Psoas muscle (tissue), 8 donors: ENCODE measurements around the gene ZEB1. TPM values are rescaled to one million over a fixed set of nuclear protein-coding genes. Genes with fewer than 3 reads are reported as not detected.

Experiments used
- ATAC-seq, 4 donors: fragments of 200-7000 bp; cut with Tn5 transposase; one replicate each; pipeline ENCODE4 v1.9.1; 2020; ENCODE audit warnings: moderate library complexity in 3 of 4, mild to moderate bottlenecking in 2 of 4
- DNase-seq, 2 donors: peaks; one replicate each; pipeline ENCODE4 v3.0.0-alpha.2; 2020
- H3K27ac ChIP-seq: fragments of 200-600 bp; one replicate; pipeline ENCODE4 v1.8.0; 2022
- H3K27me3 ChIP-seq, 3 donors: fragments of 200-600 bp in 1 of 3; one replicate each; pipeline versions ENCODE4 v1.6.1 to v1.8.0; 2013 to 2022; ENCODE audit warnings: low read length in 2 of 3, mild to moderate bottlenecking in 2 of 3, moderate library complexity in 1 of 3; ENCODE audit not compliant: insufficient read depth in 3 of 3
- H3K36me3 ChIP-seq, 2 donors: fragments of 200-600 bp in 1 of 2; one replicate each; pipeline versions ENCODE4 v1.6.1 to v1.8.0; 2013 to 2022; ENCODE audit warnings: low read depth in 1 of 2, mild to moderate bottlenecking in 1 of 2, moderate library complexity in 1 of 2; ENCODE audit not compliant: insufficient read depth in 1 of 2
- H3K4me1 ChIP-seq: fragments of 200-600 bp; one replicate; pipeline ENCODE4 v1.8.0; 2022
- H3K4me3 ChIP-seq: fragments of 200-600 bp; one replicate; pipeline ENCODE4 v1.8.0; 2022; ENCODE audit warnings: mild to moderate bottlenecking
- H3K9me3 ChIP-seq: fragments of 200-600 bp; one replicate; pipeline ENCODE4 v1.8.0; 2022
- WGBS, 3 donors: extraction: QIAGEN DNeasy Blood & Tissue Kit; methylation state at CpG; one replicate each; pipeline versions ENCODE4 v1.1.6 to v1.1.7; 2013; 5-methylcytosine and 5-hydroxymethylcytosine counted together
- intact Hi-C, 2 donors: fragments of 100-400 bp; cut with DNase I; formaldehyde crosslinking; loops; one replicate each; pipeline versions ENCODE4 v1.11.0 to v1.14.2; 2022
- polyA plus RNA-seq, 3 donors: library from polyadenylated mRNA; stranded (reverse); fragments of 200-250 nt; gene quantifications; one replicate each; pipeline ENCODE4 v1.2.3, GENCODE V29; 2013
- total RNA-seq, 4 donors: library from RNA; stranded (reverse); fragmentation: NEBNext Ultra II Directional in 2 of 4; extraction: Animal tissue kit (Norgen Biotek cat#: 25700) in 2 of 4; gene quantifications; one replicate each; pipeline versions ENCODE4 v1.2.1 to v1.2.4, GENCODE V29; 2021 to 2023
- TF ChIP-seq, protein P1 (sequence below): fragments of 200-600 bp; IDR thresholded peaks from one replicate; pipeline ENCODE4 v1.8.0; 2022; ENCODE audit warnings: antibody characterized with exemption
- donor health status: healthy with polysubstance abuse.
- donor health status: DM: no; HTN: no; CAD: no; lungs with moderate emphysema.
- donor health status: Bipolar disorder and iron deficiency.
- donor health status: healthy.
- donor health status: DM: yes; HTN: yes; CAD: no.
- donor health status: DM: no; HTN: no; CAD: no.
- donor health status: DM: no; HTN: no; CAD: no.
- donor health status: DM: yes; HTN: yes; CAD: no.

Gene ZEB1
- total and polyA plus RNA-seq, 7 donors, result 18.7 to 99.8 (median 92.0) TPM

DNA sequence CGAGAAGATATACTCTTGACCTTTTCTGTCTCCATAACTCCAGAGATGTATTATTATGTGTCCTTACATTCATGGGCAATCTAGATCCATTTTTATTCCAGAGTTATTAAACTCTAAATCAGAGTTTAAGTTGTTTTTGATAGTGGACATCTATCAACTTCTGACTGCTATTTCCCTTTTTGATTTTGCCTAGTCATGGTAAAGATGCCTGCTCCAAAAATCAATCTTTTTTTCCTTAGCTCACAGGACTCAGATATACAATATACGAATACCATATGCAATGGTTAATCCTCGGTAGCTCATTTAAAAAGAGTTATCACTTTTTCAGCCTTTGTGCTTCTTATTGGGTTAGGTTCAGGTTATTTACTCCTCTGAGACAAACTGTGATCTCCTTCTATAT is 15.8 kb upstream of the ZEB1 start:
- Histone ChIP-seq H3K36me3 (no peaks in the 10 kb centered on the region), H3K4me3 (no peak overlapping the region), H3K9me3 (no peaks in the 10 kb centered on the region), H3K27ac (no peak overlapping the region), H3K4me1 (no peaks in the 10 kb centered on the region), H3K27me3 (no peaks in the 10 kb centered on the region)
- DNase-seq, result no peak
- 79 to 82% (median 81%) methylated on average over 3 of the region's 3 CpGs for WGBS, 3 donors
- ATAC-seq, result no peak
- TF ChIP-seq, protein P1, sequence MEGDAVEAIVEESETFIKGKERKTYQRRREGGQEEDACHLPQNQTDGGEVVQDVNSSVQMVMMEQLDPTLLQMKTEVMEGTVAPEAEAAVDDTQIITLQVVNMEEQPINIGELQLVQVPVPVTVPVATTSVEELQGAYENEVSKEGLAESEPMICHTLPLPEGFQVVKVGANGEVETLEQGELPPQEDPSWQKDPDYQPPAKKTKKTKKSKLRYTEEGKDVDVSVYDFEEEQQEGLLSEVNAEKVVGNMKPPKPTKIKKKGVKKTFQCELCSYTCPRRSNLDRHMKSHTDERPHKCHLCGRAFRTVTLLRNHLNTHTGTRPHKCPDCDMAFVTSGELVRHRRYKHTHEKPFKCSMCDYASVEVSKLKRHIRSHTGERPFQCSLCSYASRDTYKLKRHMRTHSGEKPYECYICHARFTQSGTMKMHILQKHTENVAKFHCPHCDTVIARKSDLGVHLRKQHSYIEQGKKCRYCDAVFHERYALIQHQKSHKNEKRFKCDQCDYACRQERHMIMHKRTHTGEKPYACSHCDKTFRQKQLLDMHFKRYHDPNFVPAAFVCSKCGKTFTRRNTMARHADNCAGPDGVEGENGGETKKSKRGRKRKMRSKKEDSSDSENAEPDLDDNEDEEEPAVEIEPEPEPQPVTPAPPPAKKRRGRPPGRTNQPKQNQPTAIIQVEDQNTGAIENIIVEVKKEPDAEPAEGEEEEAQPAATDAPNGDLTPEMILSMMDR, result no peak
- intact Hi-C loops, result no loop called here

DNA sequence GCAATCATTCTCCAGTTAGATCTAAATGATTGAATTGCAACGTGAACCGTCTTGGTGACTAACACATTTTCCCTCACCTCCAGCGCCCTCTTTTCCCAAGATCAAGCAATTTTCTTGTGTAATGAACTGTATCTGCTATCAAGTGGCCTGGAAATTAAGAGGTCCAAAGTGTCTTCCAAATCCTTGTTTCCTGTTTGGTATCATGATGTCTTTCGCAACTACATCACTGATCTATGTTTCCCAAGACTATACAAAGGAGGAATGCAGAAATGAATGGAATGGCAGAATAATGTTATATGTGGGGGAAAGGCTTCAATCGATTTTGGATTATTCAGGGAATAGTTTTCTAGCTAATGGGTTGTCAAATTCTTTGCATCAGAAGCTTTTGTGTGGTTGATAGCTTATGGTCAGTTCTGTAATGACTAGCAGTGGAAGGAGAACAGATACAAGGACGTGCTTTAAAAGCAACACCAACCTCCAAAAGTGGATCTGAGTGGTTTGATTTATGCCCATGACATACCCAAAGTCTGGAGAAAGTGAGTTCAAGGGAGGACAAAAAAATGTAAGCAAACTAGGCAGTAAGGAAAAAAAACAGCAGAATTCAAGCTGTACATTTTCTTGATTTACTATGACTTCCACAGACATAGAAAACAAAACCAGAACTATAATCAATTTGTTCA is 14.6 kb upstream of the ZEB1 start:
- ATAC-seq, result no peak
- DNase-seq, result no peak
- 85 to 90% (median 87%) methylated on average over 6 of the region's 6 CpGs for whole genome bisulfite sequencing, 3 donors

DNA sequence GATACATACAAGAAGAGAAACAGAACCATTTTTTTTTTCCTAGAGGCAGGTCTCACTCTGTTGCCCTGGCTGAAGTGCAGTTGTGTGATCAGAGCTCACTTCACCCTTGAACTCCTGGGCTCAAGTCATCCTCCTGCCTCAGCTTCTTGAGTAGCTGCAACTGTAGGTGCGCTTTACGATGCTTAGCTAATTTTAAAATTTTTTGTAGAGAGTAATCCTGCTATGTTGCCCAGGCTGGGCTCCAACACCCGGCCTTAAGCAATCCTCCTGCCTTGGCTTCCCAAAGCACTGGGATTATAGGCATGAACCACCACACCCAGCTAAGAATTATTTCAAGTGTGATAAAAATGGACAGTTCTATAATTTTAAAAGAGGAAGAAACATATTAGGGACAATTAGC is 5.6 kb upstream of the ZEB1 start:
- intact Hi-C loops, result loop anchor here (10.0 kb wide), 4 partner anchors 179 to 529 kb away; no protein-coding TSS in a partner anchor
- Histone ChIP-seq H3K36me3 (no peaks in the 10 kb centered on the region), H3K9me3 (no peaks in the 10 kb centered on the region), H3K27ac (no peak overlapping the region), H3K4me1 (peaks cover 7% of the 10 kb centered on the region), H3K27me3 (no peaks in the 10 kb centered on the region), H3K4me3 (no peak overlapping the region)
- WGBS, 3 donors, result 83 to 90% (median 86%) methylated on average over 3 of the region's 3 CpGs
- ATAC-seq, result no peak
- DNase-seq, result no peak
- TF ChIP-seq, protein P1, result no peak

More for the DNA sequence above, 14.6 kb upstream of the ZEB1 start:
- Histone ChIP-seq H3K4me3 (no peak overlapping the region), H3K27me3 (no peaks in the 10 kb centered on the region), H3K9me3 (no peaks in the 10 kb centered on the region), H3K27ac (no peak overlapping the region), H3K36me3 (no peaks in the 10 kb centered on the region), H3K4me1 (no peaks in the 10 kb centered on the region)
- TF ChIP-seq, protein P1, result no peak
- intact Hi-C loops, result no loop called here

DNA sequence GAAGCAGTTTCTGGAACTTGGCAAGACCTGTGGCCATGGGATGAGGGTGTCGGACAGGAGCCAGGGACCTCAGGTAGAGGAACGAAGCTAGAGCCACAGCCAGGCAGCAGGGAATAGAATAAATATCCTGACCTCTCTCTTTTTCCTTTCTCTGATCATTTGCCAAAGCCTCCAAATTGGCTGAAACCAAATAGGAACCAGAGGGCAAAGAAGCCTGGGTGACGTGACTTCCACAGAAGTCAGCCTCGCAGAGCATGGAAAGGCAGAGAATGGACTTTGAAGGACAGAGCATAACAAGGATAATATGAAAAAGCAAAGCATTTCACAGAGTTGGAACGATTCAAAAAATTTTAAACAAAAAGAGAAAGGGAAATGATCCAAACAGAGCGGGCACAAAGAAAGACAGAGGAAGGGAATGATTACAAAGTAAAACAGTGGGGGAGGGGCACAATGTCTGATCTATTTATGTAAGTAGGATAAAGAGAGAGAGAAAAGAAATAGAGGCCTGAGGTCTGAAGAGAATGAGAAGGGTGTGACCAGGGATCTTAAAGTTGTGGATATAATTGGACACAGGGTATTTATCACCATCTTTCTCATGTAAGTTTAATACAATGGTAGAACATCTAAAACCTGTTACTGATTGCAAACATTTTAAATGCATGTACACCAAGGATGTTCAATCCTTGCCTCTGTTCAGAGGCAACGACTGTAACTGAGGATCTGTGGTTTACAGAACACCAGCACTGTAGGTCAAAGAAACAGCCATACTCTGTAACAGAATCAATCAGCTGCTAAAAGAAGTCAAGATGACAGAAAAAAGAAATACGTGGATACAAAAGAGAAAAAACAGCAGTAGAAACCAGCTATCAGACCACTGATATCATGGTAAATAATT is 4.5 kb upstream of the ZEB1 start:
- H3K27ac ChIP-seq, result no peak overlapping the region
- TF ChIP-seq, protein P1, result no peak
- WGBS, 3 donors, result 57 to 77% (median 62%) methylated on average over 8 of the region's 8 CpGs
- no peaks in the 10 kb centered on the region for H3K36me3 ChIP-seq
- H3K27me3 ChIP-seq, result no peaks in the 10 kb centered on the region
- no peak for DNase-seq
- no peaks in the 10 kb centered on the region for H3K9me3 ChIP-seq
- peaks cover 7% of the 10 kb centered on the region for H3K4me1 ChIP-seq
- H3K4me3 ChIP-seq, result no peak overlapping the region
- intact Hi-C loops, result loop anchor here (5.0 to 10.0 kb wide), 5 partner anchors 180 to 530 kb away; no protein-coding TSS in a partner anchor
- ATAC-seq, result no peak
